GM12872 (cell line): ENCODE measurements around the gene CATSPER3.

Experiments
- TF ChIP-seq, protein P1 (sequence below): IDR thresholded peaks from 3 replicates; pipeline ENCODE4 v1.5.1; 2011; ENCODE audit warnings: low read depth, mild to moderate bottlenecking, low read length, moderate library complexity; ENCODE audit not compliant: insufficient read depth

CATSPER3 gene

DNA sequence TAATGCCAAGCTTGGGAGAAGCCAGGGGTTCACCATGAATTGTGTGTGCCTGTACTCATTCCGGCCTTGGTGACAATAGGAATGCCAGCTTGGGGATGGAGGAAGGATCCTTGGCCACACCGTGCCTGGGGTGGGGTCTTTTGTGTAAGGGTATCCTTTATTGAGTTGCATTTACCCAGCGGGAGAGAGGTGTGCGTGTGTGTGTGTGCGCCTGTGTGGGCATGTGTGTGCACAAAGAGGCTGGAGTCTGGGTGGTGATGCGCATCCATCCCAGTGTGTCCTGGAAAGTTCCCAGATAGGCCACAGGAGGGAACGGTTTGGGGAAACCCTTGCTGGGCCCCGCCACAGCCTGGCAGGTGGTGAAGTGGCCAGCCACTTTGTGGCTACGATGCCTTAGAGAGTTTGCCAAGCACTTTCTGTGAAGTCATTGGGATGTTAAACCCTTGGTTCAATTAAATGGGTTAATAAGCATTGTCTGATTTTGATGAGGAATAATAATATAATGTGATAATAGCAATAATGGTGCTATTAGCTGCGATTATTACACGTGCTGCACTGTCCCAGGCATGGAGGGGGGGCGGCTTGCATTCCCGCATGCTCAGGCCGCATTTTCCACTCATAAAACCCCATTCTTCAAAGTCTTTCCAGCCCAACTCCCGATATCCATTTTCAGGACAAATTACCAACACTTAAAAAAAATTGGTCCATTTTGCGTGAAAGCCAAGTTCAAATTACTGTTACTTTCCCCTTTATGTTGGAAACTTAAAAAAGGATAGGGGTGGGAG lies 52.6 kb downstream of the CATSPER3 start:
- TF ChIP-seq, protein P1, sequence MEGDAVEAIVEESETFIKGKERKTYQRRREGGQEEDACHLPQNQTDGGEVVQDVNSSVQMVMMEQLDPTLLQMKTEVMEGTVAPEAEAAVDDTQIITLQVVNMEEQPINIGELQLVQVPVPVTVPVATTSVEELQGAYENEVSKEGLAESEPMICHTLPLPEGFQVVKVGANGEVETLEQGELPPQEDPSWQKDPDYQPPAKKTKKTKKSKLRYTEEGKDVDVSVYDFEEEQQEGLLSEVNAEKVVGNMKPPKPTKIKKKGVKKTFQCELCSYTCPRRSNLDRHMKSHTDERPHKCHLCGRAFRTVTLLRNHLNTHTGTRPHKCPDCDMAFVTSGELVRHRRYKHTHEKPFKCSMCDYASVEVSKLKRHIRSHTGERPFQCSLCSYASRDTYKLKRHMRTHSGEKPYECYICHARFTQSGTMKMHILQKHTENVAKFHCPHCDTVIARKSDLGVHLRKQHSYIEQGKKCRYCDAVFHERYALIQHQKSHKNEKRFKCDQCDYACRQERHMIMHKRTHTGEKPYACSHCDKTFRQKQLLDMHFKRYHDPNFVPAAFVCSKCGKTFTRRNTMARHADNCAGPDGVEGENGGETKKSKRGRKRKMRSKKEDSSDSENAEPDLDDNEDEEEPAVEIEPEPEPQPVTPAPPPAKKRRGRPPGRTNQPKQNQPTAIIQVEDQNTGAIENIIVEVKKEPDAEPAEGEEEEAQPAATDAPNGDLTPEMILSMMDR: no peak

DNA sequence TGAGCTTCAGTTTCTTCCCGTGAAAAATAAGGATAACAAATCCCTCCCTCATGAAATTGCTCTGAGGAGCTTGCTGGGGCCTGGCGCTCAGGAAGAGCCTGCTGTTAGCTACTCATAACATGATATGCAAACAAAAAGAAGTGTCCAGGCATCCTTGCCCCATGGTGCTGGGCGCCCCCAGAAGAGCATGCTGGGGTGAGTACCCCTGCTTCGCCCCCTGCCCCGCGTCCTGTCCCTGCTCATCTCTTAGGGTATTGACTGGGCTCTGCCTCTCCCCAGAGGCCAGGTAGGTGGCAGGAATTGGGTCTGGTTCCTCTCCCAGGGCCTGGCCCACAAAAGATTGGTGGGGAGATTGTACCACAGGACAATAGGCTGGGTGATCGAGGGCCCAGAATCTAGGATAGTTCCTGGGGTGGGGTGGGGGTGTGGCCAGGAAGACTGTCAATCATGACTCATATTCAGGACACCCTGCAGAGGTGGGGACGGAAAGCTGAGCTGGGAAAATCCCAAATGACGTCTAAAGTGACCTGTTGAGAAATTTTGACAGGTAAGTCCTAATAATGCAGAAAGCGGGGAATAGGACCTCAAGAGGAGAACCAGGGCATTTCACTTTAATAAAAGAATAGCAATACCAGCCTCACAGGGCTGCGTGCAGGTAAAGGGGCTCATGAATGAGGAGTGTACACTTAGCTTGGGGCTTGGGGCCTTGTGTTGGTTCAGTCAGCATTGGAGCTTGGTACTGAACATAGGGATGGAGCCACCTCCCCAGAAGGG lies 57.4 kb downstream of the CATSPER3 start:
- TF ChIP-seq, protein P1: no peak

DNA sequence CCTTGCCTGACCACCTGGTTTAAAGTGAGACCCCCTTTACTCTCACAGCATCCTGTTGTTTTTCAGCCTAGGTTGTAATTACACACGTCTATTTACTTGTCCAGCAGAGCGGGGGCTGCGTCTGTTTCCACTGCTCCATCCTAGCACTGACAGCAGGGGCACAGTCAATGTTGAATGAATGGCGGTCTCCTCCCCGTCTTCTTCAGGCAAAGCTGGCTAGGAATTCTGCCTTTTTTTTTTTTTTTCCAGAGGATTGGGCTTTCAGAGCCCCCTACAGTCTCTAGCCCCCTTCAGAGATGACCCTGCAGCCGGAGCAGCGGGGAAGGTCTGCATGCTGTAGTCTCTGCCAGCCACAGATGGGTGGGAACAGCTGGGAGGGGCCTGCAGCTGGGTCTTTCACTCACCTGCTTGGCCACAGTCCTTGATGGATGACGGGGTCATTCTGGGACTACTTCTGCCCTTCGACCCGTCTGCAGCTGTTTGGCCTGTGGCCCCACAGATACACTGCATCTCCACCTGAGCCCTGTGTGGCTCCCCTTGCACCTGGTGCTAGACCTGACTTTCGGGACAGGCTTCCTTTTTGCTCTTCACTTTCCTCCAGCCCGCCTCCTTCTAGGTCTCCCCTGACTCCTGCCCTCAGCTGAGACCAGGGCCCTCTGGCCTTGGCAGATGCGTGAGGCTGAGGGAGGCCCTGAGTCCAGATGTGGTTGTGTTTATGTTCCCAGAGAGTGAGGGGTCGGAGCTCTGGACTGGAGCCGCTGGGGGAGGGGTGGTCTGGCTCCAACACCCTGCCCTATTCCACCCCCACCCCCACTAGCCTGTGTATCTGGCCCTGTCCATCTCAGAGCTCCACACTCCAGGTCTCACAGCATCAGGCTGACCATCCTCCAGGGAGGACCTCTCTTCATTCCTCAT lies 58.3 kb downstream of the CATSPER3 start:
- TF ChIP-seq, protein P1: no peak

DNA sequence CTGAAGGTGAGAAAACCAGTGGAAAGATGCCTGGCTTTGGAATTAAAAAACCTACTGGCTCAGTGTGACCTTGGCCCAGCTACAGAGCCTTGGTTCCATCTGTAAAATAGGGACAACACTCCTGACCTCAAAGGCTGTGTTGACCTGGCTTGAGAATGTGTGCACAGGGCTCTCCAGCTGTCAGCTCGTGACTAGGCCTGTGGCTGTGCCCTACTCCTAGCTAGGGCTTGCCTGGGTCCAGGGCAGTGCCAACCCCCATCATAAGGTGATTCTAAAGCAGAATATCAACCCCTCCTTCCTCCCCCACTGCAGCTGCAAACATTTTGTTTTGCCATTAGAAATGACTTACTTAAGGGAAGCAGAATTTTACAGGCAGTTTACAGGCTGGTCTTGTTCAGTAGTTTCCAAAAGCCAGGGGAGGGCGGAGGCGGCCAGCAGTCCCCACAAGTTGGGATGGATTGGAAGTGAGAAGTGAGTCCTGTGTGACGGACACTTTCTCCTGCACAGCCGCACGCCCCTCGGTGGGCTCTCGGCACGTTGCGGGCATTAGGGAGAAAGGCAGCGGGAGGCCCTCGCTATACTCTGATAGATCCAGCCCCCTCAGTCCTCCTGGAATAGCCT lies 59.0 kb downstream of the CATSPER3 start:
- TF ChIP-seq, protein P1: no peak

DNA sequence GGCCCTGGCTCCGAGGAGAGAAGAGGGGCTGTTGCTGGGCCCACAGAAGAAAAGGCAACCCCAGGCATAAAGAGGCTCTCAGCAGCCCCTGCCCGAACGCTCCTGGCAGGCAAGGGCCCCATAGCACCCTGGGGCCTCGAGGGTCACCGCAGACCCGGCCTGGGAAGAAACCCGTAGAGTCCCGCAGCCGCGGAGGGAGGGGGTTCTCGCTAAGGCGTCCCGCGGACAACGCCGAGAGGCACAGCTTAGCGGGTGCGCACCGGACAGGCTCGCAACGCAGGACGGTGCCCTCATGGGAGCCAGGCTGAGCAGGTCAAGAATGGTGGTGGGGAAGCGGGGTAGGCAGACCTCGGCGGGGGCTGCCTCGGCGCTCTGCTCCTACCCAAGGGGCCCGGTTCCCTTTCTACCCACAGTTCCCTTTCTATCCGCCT lies 59.6 kb downstream of the CATSPER3 start:
- TF ChIP-seq, protein P1: no peak

DNA sequence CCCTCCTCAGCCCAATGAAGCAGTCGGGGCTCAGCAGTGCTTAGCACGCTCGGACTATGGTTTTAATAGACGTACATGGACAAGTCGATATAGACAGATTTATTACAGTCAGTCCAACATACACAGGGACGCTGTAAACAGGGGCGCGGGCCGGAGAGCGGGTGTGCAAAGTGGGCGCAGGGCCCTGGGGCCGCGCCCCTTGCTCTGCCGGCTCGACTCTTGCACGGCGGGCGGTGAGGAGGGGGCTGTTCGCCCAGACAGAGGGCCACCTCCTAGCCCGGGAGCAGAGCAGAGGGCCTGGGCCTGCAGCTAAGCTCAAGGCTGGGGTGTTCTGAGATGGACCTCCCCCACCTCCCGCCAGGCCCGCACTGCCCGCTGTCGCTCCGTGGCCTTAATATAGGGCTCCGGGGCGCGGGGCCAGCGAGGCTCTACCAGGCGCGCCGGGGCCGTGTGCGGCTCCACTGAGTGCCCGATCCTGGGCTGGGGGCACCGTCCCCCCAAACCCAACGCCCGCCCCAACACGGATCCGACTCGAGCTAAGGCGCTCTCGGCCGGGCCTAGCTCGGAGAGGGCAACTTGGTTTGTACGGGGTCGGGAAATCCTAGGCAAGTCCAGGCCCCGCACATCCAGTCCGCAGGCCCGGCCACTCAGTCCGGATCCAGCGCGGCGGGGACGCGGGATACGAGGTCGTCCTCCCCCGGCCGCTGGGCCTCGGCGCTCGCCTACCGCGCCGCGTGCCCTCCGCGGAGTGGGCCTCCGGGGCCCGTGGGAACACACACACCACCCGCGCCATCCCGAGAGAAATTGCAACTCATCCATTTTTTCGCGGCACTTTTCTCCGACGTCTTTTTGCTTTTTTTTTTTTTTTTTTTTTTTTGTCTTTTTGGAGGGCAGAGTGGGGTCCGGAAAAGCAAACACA lies 60.2 kb downstream of the CATSPER3 start:
- TF ChIP-seq, protein P1: no peak
